ENCODE measurements around the gene TPRG1L.

The TPRG1L gene

DNA sequence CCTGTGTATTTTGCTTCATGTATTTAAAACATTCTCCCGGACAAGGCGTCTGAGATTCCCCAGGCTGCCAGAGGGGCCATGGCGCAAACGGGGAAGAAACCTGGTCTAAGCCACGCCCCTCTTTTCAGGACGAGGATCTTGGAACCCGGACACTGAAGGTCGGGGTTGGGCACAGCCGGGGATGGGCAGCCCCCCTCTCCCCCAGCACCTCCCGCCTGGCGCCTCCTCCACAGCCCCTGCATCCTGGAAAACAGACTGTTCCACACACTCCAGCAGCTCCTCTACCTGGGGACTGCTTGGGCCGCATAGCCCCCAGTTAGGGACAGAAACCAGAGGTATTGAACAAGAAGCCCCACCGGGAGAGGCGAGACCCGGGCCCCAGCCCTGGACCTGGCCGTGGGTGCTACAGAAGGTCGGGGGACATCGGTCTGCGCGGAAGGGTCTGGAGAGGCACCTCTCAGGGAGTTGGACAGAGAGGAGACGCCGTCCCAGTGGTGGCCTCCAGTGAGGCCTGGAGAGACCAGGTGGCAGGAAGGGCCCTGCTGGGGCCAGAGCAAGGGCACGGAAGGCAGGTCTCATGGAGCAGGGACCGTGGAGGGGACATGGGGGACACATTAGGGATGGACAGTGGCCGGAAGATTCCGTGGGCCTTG, 32.9 kb downstream of the TPRG1L start:
- no peaks in the 10 kb centered on the region; the same call in 1 of the 2 replicates for H3K4me1 ChIP-seq (ENCODE audit: control insufficient read depth, insufficient read depth, low read length)
- H3K27me3 ChIP-seq (ENCODE audit: control insufficient read depth, insufficient read depth, low read length), result peaks cover 62% of the 10 kb centered on the region
- no peaks in the 10 kb centered on the region for H3K9me3 ChIP-seq (ENCODE audit: control insufficient read depth, insufficient read depth, low read length)
- no peak overlapping the region for H3K4me3 ChIP-seq (ENCODE audit: low read depth, low read length)
- no peaks in the 10 kb centered on the region for H3K36me3 ChIP-seq (ENCODE audit: control insufficient read depth, insufficient read depth, low read length)
- no peak overlapping the region for H3K27ac ChIP-seq (ENCODE audit: low read depth, low read length)
- no peak overlapping the region for H3K9ac ChIP-seq (ENCODE audit: low read depth, low read length)

DNA sequence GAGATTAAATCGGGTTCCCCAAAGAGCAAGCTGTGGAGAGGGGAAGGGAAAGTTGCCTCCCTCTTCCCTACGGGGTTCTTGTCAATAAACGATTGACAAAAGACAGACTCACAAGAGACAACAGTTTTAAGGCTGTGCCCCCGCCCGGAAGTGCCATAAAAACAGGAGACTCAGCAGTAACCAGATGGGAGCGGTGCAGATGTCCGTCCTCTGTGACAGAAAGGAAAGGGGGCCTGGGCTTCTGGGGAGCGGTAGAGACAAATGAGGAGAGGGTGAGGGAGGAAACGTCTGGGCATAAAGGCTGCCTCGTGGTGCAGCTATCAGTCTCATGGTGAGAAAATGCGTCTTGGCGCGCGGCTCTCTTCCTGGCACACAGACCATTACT, 33.4 kb downstream of the TPRG1L start:
- peaks cover 57% of the 10 kb centered on the region for H3K27me3 ChIP-seq (ENCODE audit: control insufficient read depth, insufficient read depth, low read length)
- no peak overlapping the region for H3K9ac ChIP-seq (ENCODE audit: low read depth, low read length)
- H3K27ac ChIP-seq (ENCODE audit: low read depth, low read length), result no peak overlapping the region
- no peaks in the 10 kb centered on the region for H3K9me3 ChIP-seq (ENCODE audit: control insufficient read depth, insufficient read depth, low read length)
- no peaks in the 10 kb centered on the region; the same call in 1 of the 2 replicates for H3K4me1 ChIP-seq (ENCODE audit: control insufficient read depth, insufficient read depth, low read length)
- H3K36me3 ChIP-seq (ENCODE audit: control insufficient read depth, insufficient read depth, low read length), result no peaks in the 10 kb centered on the region
- no peak overlapping the region for H3K4me3 ChIP-seq (ENCODE audit: low read depth, low read length)

DNA sequence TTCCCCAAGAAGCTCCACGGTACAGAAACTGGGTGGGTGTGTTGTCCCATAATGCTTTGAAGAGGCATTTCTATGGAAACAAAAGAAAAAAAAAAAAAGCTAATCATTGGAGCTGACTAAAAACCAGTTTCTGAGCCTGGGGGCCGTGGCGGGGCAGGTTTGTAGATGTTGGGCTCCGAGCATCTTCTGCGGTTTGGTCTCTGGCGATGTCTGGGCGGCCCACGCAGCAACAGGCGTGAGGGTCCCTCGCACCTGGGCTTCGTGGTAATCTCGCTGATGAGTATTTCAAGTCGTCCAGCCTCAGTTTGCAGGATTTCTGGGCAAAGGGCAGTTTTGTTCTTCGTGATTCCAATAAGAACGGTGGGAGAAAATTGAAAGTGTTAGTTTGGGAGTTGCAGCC, 34.3 kb downstream of the TPRG1L start:
- no peaks in the 10 kb centered on the region for H3K36me3 ChIP-seq (ENCODE audit: control insufficient read depth, insufficient read depth, low read length)
- H3K4me1 ChIP-seq (ENCODE audit: control insufficient read depth, insufficient read depth, low read length), result no peaks in the 10 kb centered on the region; the same call in 1 of the 2 replicates
- H3K9me3 ChIP-seq (ENCODE audit: control insufficient read depth, insufficient read depth, low read length), result no peaks in the 10 kb centered on the region
- peaks cover 48% of the 10 kb centered on the region for H3K27me3 ChIP-seq (ENCODE audit: control insufficient read depth, insufficient read depth, low read length)
- H3K27ac ChIP-seq (ENCODE audit: low read depth, low read length), result no peak overlapping the region
- H3K4me3 ChIP-seq (ENCODE audit: low read depth, low read length), result no peak overlapping the region
- H3K9ac ChIP-seq (ENCODE audit: low read depth, low read length), result no peak overlapping the region

DNA sequence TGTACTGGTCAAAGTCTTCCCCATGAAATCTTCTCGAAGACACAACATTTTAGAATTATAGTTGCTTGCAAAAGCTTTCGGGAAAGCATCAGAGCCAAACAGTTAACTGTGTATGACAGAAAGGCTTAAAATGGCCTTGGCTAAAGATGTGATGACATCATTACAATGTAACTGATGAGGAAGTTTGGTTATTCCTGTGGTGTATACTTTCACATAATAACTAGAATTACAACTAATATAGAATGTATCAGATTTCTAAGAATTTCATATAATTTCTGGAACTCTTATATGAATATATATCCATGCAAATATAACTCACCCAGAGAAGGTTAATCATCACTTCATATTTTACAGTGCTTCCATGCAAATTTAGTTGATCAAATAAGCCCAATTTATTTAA, 35.9 kb downstream of the TPRG1L start:
- peaks cover 32% of the 10 kb centered on the region for H3K27me3 ChIP-seq (ENCODE audit: control insufficient read depth, insufficient read depth, low read length)
- no peak overlapping the region for H3K27ac ChIP-seq (ENCODE audit: low read depth, low read length)
- no peaks in the 10 kb centered on the region; the same call in 1 of the 2 replicates for H3K4me1 ChIP-seq (ENCODE audit: control insufficient read depth, insufficient read depth, low read length)
- H3K36me3 ChIP-seq (ENCODE audit: control insufficient read depth, insufficient read depth, low read length), result no peaks in the 10 kb centered on the region
- H3K4me3 ChIP-seq (ENCODE audit: low read depth, low read length), result no peak overlapping the region
- no peak overlapping the region for H3K9ac ChIP-seq (ENCODE audit: low read depth, low read length)
- no peaks in the 10 kb centered on the region for H3K9me3 ChIP-seq (ENCODE audit: control insufficient read depth, insufficient read depth, low read length)

DNA sequence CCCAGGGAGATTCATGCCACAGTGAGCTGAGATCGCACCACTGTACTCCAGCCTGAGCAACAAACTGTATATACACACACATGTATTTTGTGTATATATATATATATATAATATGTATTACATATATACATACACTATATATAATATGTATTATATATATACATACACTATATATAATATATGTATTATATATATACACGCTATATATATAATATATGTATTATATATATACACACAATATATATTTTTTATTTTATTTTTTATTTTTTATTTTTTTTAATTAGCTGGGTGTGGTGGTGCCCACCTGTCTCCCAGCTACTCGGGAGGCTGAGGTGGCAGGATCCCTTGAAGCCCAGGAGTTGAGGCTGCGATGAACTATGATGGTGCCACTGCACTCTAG, 36.8 kb downstream of the TPRG1L start:
- Histone ChIP-seq H3K4me1 (ENCODE audit: control insufficient read depth, insufficient read depth, low read length) (no peaks in the 10 kb centered on the region; the same call in 1 of the 2 replicates), H3K36me3 (ENCODE audit: control insufficient read depth, insufficient read depth, low read length) (no peaks in the 10 kb centered on the region), H3K27me3 (ENCODE audit: control insufficient read depth, insufficient read depth, low read length) (peaks cover 25% of the 10 kb centered on the region), H3K4me3 (ENCODE audit: low read depth, low read length) (no peak overlapping the region), H3K27ac (ENCODE audit: low read depth, low read length) (no peak overlapping the region), H3K9me3 (ENCODE audit: control insufficient read depth, insufficient read depth, low read length) (no peaks in the 10 kb centered on the region), H3K9ac (ENCODE audit: low read depth, low read length) (no peak overlapping the region)

DNA sequence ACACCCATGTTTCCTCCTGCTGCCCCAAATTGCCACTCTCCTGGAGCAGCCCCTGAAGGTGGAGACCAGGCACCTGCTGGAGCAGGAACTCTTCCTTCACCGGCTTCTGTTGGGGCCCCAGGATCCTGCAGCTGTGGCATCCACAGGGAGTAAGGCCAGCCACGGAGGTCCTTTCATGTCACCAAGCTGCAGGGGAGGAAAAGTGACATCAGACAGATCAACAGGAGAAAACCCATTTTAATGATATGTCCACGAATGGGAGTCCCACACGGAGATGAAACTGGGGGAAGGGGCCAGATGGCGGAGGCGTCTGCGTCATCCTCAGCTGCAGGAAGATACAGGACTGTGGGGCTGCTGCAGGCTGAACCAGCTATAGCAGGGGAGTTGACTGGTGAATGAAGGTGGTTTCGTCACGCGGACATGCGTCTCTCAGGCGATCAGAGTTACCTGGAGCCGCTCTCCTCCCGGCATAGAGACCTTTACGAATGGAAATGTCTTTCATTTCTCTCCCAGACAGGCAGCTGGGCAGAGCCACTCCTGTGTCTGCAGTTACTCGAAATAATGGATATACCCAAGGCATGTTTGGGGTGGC, 37.4 kb downstream of the TPRG1L start:
- H3K36me3 ChIP-seq (ENCODE audit: control insufficient read depth, insufficient read depth, low read length), result no peaks in the 10 kb centered on the region
- H3K4me1 ChIP-seq (ENCODE audit: control insufficient read depth, insufficient read depth, low read length), result no peaks in the 10 kb centered on the region; the same call in 1 of the 2 replicates
- peaks cover 19% of the 10 kb centered on the region for H3K27me3 ChIP-seq (ENCODE audit: control insufficient read depth, insufficient read depth, low read length)
- no peak overlapping the region for H3K4me3 ChIP-seq (ENCODE audit: low read depth, low read length)
- H3K9me3 ChIP-seq (ENCODE audit: control insufficient read depth, insufficient read depth, low read length), result no peaks in the 10 kb centered on the region
- no peak overlapping the region for H3K9ac ChIP-seq (ENCODE audit: low read depth, low read length)
- no peak overlapping the region for H3K27ac ChIP-seq (ENCODE audit: low read depth, low read length)

DNA sequence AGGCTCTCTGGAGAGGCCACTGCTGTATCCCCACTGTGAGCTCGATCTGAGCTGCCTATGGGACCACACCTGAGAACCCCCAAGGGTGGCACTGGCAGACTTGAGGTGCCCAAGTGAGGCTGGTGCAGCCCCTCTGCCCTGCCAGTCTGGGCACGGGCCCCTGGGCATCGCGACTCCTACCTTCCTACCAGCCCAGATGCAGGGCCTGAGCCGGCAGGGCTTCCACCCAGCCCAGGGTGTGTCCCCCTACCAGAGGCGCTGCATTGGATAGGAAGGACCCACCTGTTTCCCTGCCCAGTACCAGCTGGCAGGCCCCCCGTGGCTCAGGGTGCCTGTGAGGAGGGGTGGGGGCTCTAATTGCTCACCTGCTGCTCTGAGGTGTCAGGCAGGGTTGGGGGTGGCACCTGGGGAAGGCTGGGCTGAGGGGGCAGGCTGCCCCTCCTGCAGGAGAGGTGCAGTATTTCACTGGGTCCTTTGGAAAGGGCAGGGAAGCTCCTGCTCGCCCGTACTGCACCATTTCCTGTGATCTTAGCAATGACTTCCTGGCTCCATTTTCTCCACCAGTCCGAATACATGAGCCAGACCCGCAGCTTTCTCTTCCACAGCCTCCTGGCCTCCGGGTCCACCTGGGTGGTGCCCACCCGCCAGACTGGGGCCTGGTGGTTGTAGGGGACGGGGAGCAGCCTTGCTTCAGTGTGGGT, 39.3 kb downstream of the TPRG1L start:
- Histone ChIP-seq H3K36me3 (ENCODE audit: control insufficient read depth, insufficient read depth, low read length) (no peaks in the 10 kb centered on the region), H3K9ac (ENCODE audit: low read depth, low read length) (no peak overlapping the region), H3K27ac (ENCODE audit: low read depth, low read length) (no peak overlapping the region), H3K4me3 (ENCODE audit: low read depth, low read length) (no peak overlapping the region), H3K4me1 (ENCODE audit: control insufficient read depth, insufficient read depth, low read length) (no peaks in the 10 kb centered on the region; the same call in 1 of the 2 replicates), H3K27me3 (ENCODE audit: control insufficient read depth, insufficient read depth, low read length) (peaks cover 5% of the 10 kb centered on the region; the same call in 1 of the 2 replicates), H3K9me3 (ENCODE audit: control insufficient read depth, insufficient read depth, low read length) (no peaks in the 10 kb centered on the region)

DNA sequence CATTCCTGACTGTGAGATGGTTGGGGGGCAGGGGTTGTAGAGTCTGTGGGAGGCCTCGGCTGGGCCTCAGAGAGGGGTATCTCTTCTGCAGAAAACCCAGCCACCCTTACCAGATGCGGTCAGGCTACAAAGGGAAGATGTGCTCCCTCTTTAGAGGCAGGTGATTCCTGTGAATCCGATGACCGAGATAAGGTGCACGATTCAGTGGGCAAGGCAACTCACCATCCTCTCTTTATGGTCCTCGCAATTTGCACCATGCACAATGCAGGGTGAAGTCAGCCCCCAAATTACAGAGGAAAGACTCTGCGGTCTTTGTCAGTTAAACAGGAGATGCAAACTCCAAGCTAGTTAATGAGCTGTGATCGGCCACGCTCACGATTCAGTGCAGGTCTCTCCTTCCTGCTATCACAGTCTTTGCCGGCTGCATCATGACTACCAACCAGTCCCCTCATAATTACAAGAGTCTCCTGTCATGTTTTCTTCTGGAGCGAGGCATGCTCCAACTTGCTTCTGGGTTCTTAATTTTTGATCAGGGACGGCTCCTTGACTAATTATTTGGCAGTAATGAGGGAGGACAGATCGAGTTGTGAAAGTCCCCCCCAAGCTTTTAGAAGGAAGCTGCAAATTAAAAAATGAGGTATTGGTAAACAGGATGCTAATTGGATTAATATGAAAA, 40.0 kb downstream of the TPRG1L start:
- peaks cover 9% of the 10 kb centered on the region; the same call in 1 of the 2 replicates for H3K27me3 ChIP-seq (ENCODE audit: control insufficient read depth, insufficient read depth, low read length)
- no peaks in the 10 kb centered on the region for H3K36me3 ChIP-seq (ENCODE audit: control insufficient read depth, insufficient read depth, low read length)
- H3K9me3 ChIP-seq (ENCODE audit: control insufficient read depth, insufficient read depth, low read length), result no peaks in the 10 kb centered on the region
- no peak overlapping the region for H3K27ac ChIP-seq (ENCODE audit: low read depth, low read length)
- H3K4me1 ChIP-seq (ENCODE audit: control insufficient read depth, insufficient read depth, low read length), result no peaks in the 10 kb centered on the region; the same call in 1 of the 2 replicates
- H3K9ac ChIP-seq (ENCODE audit: low read depth, low read length), result no peak overlapping the region
- no peak overlapping the region for H3K4me3 ChIP-seq (ENCODE audit: low read depth, low read length)

DNA sequence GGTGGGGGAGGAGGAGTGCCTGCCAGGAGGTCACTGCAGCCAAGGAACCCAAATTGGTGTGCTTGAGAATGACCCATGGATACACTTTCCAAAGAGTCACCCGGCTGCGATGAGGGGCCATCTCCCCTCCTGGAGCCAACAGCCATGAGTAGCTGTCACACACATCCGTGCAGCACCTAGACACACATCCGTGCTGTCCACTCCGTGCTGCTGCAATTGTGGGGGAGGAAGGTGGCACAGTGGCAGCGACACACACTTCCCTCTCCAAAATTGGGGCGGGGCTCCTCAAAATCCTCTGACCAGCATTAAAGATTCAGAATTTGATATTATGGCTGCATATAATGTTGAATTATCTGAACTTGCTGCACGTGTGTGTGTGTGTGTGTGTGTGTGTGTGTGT, 43.3 kb downstream of the TPRG1L start:
- H3K9ac ChIP-seq (ENCODE audit: low read depth, low read length), result no peak overlapping the region
- H3K4me3 ChIP-seq (ENCODE audit: low read depth, low read length), result no peak overlapping the region

DNA sequence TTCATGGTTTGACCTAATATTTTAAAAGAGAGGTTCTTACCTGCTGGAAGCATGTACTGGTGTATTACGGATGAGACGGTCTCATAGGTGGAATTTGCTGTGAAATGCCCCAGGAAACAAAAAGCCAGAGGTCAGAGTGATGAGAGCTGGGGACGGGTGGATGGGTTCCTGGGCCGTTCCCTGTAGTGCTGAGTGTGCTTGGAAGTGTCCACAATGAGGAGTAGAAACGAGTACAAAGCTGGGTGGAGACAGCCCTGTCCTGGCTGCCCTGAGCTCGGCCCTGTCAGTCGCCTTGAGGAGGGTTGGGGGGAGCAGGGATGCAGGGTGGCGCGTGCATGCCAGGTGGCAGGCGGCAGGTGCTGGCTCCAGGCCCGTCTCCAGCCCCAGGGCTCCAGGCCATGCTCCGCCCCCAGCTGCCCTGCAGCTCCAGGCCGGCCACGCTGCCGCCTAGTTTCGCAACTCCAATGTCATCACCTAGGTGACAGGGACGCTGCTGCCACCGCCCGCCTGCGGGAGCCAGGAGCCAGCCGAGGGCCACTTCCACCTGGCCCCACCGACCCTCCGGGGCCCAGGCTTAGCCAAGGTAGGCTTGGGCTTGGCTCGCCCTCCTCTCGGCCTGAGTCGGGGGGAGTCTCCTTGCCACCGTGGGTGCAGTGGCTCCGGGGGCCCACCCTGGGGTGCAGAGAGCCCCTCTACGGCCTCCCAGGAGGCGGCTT, 43.9 kb downstream of the TPRG1L start:
- Histone ChIP-seq H3K9ac (ENCODE audit: low read depth, low read length) (no peak overlapping the region), H3K27ac (ENCODE audit: low read depth, low read length) (no peak overlapping the region), H3K9me3 (ENCODE audit: control insufficient read depth, insufficient read depth, low read length) (no peaks in the 10 kb centered on the region), H3K36me3 (ENCODE audit: control insufficient read depth, insufficient read depth, low read length) (no peaks in the 10 kb centered on the region), H3K27me3 (ENCODE audit: control insufficient read depth, insufficient read depth, low read length) (0 out of 2 replicates have a peak, but pooled peaks cover 12% of the 10 kb centered on the region), H3K4me3 (ENCODE audit: low read depth, low read length) (no peak overlapping the region), H3K4me1 (ENCODE audit: control insufficient read depth, insufficient read depth, low read length) (peaks cover 5% of the 10 kb centered on the region; the same call in 1 of the 2 replicates)

More for the DNA sequence above, 43.3 kb downstream of the TPRG1L start:
- Histone ChIP-seq H3K4me1 (ENCODE audit: control insufficient read depth, insufficient read depth, low read length) (peaks cover 5% of the 10 kb centered on the region; the same call in 1 of the 2 replicates), H3K27me3 (ENCODE audit: control insufficient read depth, insufficient read depth, low read length) (0 out of 2 replicates have a peak, but pooled peaks cover 12% of the 10 kb centered on the region), H3K27ac (ENCODE audit: low read depth, low read length) (no peak overlapping the region), H3K9me3 (ENCODE audit: control insufficient read depth, insufficient read depth, low read length) (no peaks in the 10 kb centered on the region), H3K36me3 (ENCODE audit: control insufficient read depth, insufficient read depth, low read length) (no peaks in the 10 kb centered on the region)
